Adrenal gland (tissue), 12 donors: ENCODE data around the gene GABRR1. TPM values are rescaled to one million over a fixed set of nuclear protein-coding genes. Genes with fewer than 3 reads are reported as not detected.

Source experiments
- DNase-seq, 7 donors: peaks; one replicate each; pipeline ENCODE4 v3.0.0-alpha.2; 2019 to 2020
- H3K27ac ChIP-seq, 5 donors: fragments of 200-600 bp; sonication (generic) in 4 of 5; 1 replicate in 3 of 5; 2 replicates in 2 of 5; pipeline versions ENCODE4 v1.5.1 to v1.8.0; 2016 to 2020; ENCODE audit warnings: mild to moderate bottlenecking in 1 of 5
- H3K27me3 ChIP-seq: fragments of 200-600 bp; 2 replicates; pipeline ENCODE4 v1.8.0; 2021
- H3K36me3 ChIP-seq, 2 donors: fragments of 200-600 bp; replicated peaks in 1 of 2; 1 replicate in 1 of 2; 2 replicates in 1 of 2; pipeline versions ENCODE4 v1.5.1 to v1.8.0; 2018 to 2022
- H3K4me1 ChIP-seq, 2 donors: fragments of 200-600 bp; replicated peaks in 1 of 2; 1 replicate in 1 of 2; 2 replicates in 1 of 2; pipeline versions ENCODE4 v1.5.1 to v1.8.0; 2018 to 2021
- H3K4me3 ChIP-seq, 4 donors: fragments of 200-600 bp; sonication (generic) in 3 of 4; one replicate each; pipeline ENCODE4 v1.5.1; 2016 to 2018
- H3K9me3 ChIP-seq, 3 donors: fragments of 200-600 bp; sonication (generic) in 1 of 3; replicated peaks in 1 of 3; 1 replicate in 2 of 3; 2 replicates in 1 of 3; pipeline versions ENCODE4 v1.5.1 to v1.8.0; 2016 to 2021
- CTCF ChIP-seq, 6 experiments: fragments of 450-650 bp in 4 of 6; fragments of 200-600 bp in 2 of 6; sonication (generic) in 1 of 6; IDR thresholded peaks; 1 replicate in 5 of 6; 2 replicates in 1 of 6; pipeline versions ENCODE4 v1.5.1 to v1.8.0; 2016 to 2021; ENCODE audit warnings: antibody characterized with exemption in 6 of 6, mild to moderate bottlenecking in 2 of 6, moderate library complexity in 1 of 6
- POLR2A ChIP-seq, 2 donors: fragments of 450-650 bp; IDR thresholded peaks; one replicate each; pipeline ENCODE4 v1.6.1; 2017; ENCODE audit warnings: antibody characterized with exemption in 2 of 2, mild to moderate bottlenecking in 2 of 2, moderate library complexity in 1 of 2
- WGBS, 4 donors: extraction: QIAGEN DNeasy Blood & Tissue Kit in 2 of 4; methylation state at CpG; one replicate each; pipeline versions ENCODE4 v1.1.5 to v1.1.7; 2013 to 2017; 5-methylcytosine and 5-hydroxymethylcytosine counted together
- intact Hi-C, 2 donors: fragments of 100-400 bp; cut with DNase I; formaldehyde crosslinking; loops; one replicate each; pipeline versions ENCODE4 v1.14.1 to v1.15.0; 2022 to 2023
- polyA plus RNA-seq, 3 donors: library from polyadenylated mRNA; stranded (reverse); fragments of 200-250 nt in 2 of 3; fragments of 350-450 nt in 1 of 3; fragmentation: Illumina TruSeq in 1 of 3; extraction: RNeasy Lipid Tissue Mini Kit (QIAGEN cat#74804) in 1 of 3; gene quantifications; one replicate each; pipeline ENCODE4 v1.2.3, GENCODE V29; 2013 to 2014
- total RNA-seq, 9 donors: library from RNA; depleted of rRNA in 4 of 9; stranded (reverse); fragments of >200 nt in 4 of 9; fragments of 120-200 nt in 1 of 9; fragmentation: NEBNext Ultra II Directional in 1 of 9; extraction: Animal tissue kit (Norgen Biotek cat#: 25700) in 1 of 9; gene quantifications; one replicate each; pipeline versions ENCODE4 v1.1.0 to v1.2.4, GENCODE V29; 2013 to 2023
- donor health status: healthy with polysubstance abuse.
- donor health status: Bipolar disorder and iron deficiency.
- donor health status: DM: yes; HTN: yes; CAD: no.
- donor health status: DM: no; HTN: no; CAD: no.
- donor health status: DM: no; HTN: no; CAD: no.
- donor health status: DM: yes; HTN: yes; CAD: no.

GABRR1 gene
- total and polyA plus RNA-seq, 12 donors: 0.06 TPM; not detected in 11

GRCh38 chr6:89212472-89212871, 4.7 kb downstream of the GABRR1 start:
- Histone ChIP-seq H3K27me3 (no peaks in the 10 kb centered on the region), H3K36me3 (no peaks in the 10 kb centered on the region), H3K4me3 (no peak overlapping the region), H3K4me1 (no peaks in the 10 kb centered on the region), H3K27ac (no peak overlapping the region), H3K9me3 (no peaks in the 10 kb centered on the region)
- 61 to 69% (median 65%) methylated on average over 5 of the region's 5 CpGs for WGBS, 4 donors
- TF ChIP-seq POLR2A (IDR thresholded peaks at IDR 0.05): no peak
- no peak for TF ChIP-seq CTCF (IDR thresholded peaks at IDR 0.05)
- DNase-seq: no peak
- intact Hi-C loops: no loop called here

DNA sequence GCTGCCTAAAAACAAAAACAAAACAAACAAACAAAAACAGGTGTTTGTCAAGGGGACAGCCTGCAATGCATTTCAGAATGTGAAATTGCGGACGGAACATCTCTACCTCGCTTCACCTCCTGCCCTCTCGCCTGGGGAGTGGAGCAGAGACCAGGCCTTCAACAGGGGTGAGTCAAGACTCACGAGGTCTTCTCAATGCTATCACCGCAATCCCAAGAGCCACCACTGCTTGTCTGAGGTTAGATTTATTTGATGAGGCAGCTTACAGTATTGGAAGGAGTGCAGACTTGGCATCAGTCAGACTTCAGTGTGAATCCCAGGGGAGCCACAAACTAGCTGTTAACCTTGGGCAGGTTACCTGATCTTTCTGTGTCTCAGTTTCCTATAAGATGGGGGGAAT, 7.7 kb downstream of the GABRR1 start:
- 83 to 91% (median 88%) methylated on average over 6 of the region's 6 CpGs for WGBS, 4 donors
- intact Hi-C loops: no loop called here
- Histone ChIP-seq H3K27ac (no peak overlapping the region), H3K27me3 (no peaks in the 10 kb centered on the region), H3K4me3 (no peak overlapping the region), H3K4me1 (no peaks in the 10 kb centered on the region), H3K9me3 (no peaks in the 10 kb centered on the region), H3K36me3 (no peaks in the 10 kb centered on the region)
- TF ChIP-seq CTCF (IDR thresholded peaks at IDR 0.05) (no peak), POLR2A (IDR thresholded peaks at IDR 0.05) (no peak)
- DNase-seq: no peak

DNA sequence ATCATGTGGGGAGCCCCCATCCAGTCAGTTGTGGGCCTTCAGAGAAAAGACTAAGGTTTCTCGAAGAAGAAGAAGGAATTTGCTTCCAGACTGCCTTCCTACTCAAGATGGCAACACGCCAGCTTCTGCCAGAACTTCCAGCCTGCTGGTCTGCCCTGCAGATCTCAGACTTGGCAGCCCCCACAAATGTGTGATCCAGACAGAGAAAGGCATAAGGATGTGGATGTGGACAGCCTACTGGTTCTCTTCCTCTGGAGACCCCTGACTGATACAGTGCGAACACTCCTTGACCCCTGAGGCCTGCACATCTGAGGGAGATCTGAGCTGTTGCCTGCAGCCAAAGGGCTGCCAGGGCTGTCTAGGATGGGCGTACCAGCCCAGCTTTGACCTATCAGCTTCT, 8.6 kb downstream of the GABRR1 start:
- no peaks in the 10 kb centered on the region for H3K27me3 ChIP-seq
- no peak overlapping the region for H3K27ac ChIP-seq
- no peaks in the 10 kb centered on the region for H3K9me3 ChIP-seq
- H3K36me3 ChIP-seq: no peaks in the 10 kb centered on the region
- no peak for DNase-seq
- intact Hi-C loops: no loop called here
- H3K4me1 ChIP-seq: no peaks in the 10 kb centered on the region
- TF ChIP-seq CTCF (IDR thresholded peaks at IDR 0.05): no peak
- no peak for TF ChIP-seq POLR2A (IDR thresholded peaks at IDR 0.05)
- H3K4me3 ChIP-seq: no peak overlapping the region
- 68 to 89% (median 84%) methylated on average over 3 to 4 of the region's 4 CpGs for WGBS, 4 donors

DNA sequence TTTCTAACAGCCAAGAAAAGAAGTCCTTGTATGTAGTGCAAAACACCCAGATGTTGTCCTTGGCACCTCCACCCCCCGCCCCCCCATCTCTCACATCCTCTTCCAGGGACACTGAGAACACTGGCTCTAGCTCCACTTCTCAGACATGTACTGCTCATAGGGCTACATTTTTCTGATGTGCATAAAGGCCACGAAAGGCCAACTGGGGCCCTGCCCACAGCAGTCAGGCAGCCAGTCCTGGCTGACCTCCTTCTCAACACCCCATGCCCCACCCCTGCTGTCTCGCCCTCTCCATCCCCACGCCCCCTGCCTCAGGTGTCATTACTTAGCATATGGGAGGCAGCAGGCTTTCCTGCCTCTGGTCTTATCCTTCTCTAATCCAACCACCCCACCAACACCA, 11.3 kb downstream of the GABRR1 start:
- Histone ChIP-seq H3K27ac (no peak overlapping the region), H3K27me3 (no peaks in the 10 kb centered on the region), H3K4me3 (no peak overlapping the region), H3K9me3 (no peaks in the 10 kb centered on the region), H3K36me3 (no peaks in the 10 kb centered on the region), H3K4me1 (no peaks in the 10 kb centered on the region)
- TF ChIP-seq POLR2A (IDR thresholded peaks at IDR 0.05): no peak
- TF ChIP-seq CTCF (IDR thresholded peaks at IDR 0.05): no peak
- 73 to 85% (median 79%) methylated on average over 3 to 4 of the region's 4 CpGs for WGBS, 4 donors
- intact Hi-C loops: no loop called here
- no peak for DNase-seq
